Upper lobe of right lung (tissue), 1 donor: ENCODE measurements around the gene OBSL1. TPM values are rescaled to one million over a fixed set of nuclear protein-coding genes. Genes with fewer than 3 reads are reported as not detected.

Experiments used
- ATAC-seq: fragments of 200-7000 bp; cut with Tn5 transposase; one replicate; pipeline ENCODE4 v1.9.1; 2020; ENCODE audit warnings: mild to moderate bottlenecking, moderate library complexity
- DNase-seq: peaks from one replicate; pipeline ENCODE4 v3.0.0-alpha.2; 2020
- H3K27ac ChIP-seq: fragments of 200-600 bp; one replicate; pipeline ENCODE4 v1.8.0; 2022
- H3K27me3 ChIP-seq: fragments of 200-600 bp; one replicate; pipeline ENCODE4 v1.8.0; 2022; ENCODE audit warnings: mild to moderate bottlenecking
- H3K36me3 ChIP-seq: fragments of 200-600 bp; one replicate; pipeline ENCODE4 v1.8.0; 2022
- H3K4me1 ChIP-seq: fragments of 200-600 bp; one replicate; pipeline ENCODE4 v1.8.0; 2022
- H3K4me3 ChIP-seq: fragments of 200-600 bp; one replicate; pipeline ENCODE4 v1.8.0; 2022; ENCODE audit warnings: mild to moderate bottlenecking
- H3K9me3 ChIP-seq: fragments of 200-600 bp; one replicate; pipeline ENCODE4 v1.8.0; 2022
- intact Hi-C: fragments of 100-400 bp; cut with DNase I; formaldehyde crosslinking; loops from one replicate; pipeline ENCODE4 v1.11.0; 2022
- total RNA-seq: library from RNA; stranded (reverse); fragmentation: NEBNext Ultra II Directional; extraction: Animal tissue kit (Norgen Biotek cat#: 25700); gene quantifications from one replicate; pipeline ENCODE4 v1.2.1, GENCODE V29; 2021
- TF ChIP-seq, protein P1 (sequence below): fragments of 200-600 bp; IDR thresholded peaks from one replicate; pipeline ENCODE4 v1.8.0; 2022; ENCODE audit warnings: antibody characterized with exemption
- donor health status: DM: no; HTN: yes; CAD: no; lungs with severe emphysema.

The OBSL1 gene
- total RNA-seq, 1 donor from 2014 or later, result 72.8 TPM

DNA sequence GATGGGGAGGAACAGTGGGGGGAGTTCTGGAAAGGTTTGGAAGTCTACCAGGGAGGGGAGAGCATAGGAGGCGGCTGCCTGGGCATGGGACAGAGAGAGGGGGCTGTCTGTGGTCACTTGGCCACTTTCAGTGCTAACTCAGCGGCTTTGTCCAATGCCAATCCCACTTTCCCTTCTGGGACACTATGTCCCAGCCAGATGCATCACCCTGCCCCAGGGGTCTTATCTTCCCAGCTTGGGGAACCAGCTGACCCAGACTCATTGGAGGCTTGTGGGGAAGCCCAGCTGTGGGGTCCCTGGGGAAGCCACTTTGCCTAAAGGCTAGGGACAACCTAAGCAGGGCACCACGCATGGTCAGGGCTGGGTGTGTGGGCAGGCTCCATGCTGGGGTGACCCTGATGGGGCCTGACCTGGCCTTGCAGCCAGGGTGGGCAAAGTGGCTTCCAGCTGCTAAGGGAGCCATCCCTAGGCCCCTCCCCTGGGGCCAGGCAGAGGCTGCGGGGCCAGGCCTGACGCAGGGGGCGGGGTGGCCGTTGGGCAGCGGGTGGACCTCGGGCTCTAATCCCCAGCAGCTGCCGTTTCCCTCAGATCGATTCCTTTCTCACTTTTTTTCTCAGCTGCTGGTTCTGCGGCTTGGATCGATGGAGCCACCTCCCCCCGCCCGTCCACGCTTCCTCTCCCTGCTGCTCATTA lies 58.7 kb downstream of the OBSL1 start:
- no peak for DNase-seq
- H3K27me3 ChIP-seq, result peaks cover 63% of the 10 kb centered on the region
- TF ChIP-seq, protein P1, sequence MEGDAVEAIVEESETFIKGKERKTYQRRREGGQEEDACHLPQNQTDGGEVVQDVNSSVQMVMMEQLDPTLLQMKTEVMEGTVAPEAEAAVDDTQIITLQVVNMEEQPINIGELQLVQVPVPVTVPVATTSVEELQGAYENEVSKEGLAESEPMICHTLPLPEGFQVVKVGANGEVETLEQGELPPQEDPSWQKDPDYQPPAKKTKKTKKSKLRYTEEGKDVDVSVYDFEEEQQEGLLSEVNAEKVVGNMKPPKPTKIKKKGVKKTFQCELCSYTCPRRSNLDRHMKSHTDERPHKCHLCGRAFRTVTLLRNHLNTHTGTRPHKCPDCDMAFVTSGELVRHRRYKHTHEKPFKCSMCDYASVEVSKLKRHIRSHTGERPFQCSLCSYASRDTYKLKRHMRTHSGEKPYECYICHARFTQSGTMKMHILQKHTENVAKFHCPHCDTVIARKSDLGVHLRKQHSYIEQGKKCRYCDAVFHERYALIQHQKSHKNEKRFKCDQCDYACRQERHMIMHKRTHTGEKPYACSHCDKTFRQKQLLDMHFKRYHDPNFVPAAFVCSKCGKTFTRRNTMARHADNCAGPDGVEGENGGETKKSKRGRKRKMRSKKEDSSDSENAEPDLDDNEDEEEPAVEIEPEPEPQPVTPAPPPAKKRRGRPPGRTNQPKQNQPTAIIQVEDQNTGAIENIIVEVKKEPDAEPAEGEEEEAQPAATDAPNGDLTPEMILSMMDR, result no peak
- H3K36me3 ChIP-seq, result no peaks in the 10 kb centered on the region
- no peak for ATAC-seq
- peaks cover 3% of the 10 kb centered on the region for H3K4me1 ChIP-seq
- no peaks in the 10 kb centered on the region for H3K9me3 ChIP-seq
- no peak overlapping the region for H3K4me3 ChIP-seq
- intact Hi-C loops, result no loop called here
- no peak overlapping the region for H3K27ac ChIP-seq

DNA sequence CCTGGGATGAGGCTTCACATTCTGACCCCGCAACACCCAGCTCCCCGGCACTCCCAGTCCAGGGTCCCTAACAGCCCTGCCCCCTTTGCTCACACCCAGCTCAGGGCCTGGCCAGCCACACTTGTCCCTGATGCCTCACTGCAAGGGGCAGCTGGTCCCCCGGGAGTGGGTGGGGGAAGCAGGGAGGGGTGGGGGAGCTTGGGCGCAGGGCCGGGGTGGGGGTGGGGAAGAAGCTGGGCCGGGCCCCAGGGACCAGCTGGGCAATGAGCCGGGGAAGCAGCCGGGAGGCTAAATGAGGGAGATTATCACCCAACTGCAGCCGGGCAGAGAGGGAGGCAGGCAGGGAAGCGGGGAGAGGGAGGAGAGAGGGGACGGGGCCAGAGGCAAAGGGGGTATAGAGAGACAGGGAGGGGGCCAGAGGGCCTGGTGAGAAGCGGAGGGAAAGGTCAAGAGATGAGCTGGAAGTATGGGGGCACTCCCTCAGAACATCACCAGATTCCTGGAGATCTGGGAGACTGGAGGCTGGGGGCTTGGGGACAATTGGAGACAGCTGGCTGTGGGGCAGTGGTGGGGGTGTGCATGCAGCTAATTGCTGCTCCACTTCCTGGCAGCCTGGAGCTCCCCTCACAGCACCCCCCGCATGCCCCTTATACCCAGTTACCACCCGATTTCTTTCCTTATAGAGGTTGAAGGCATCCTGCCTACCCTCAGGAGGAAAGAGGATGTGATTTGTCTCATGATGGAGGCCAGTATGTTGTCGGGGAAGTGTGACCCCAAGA lies 59.6 kb downstream of the OBSL1 start:
- intact Hi-C loops, result no loop called here
- Histone ChIP-seq H3K4me1 (peaks cover 3% of the 10 kb centered on the region), H3K36me3 (peaks cover 6% of the 10 kb centered on the region), H3K4me3 (no peak overlapping the region), H3K27me3 (peaks cover 57% of the 10 kb centered on the region), H3K27ac (no peak overlapping the region), H3K9me3 (no peaks in the 10 kb centered on the region)
- TF ChIP-seq, protein P1, result no peak
- ATAC-seq (no peak), DNase-seq (no peak)

DNA sequence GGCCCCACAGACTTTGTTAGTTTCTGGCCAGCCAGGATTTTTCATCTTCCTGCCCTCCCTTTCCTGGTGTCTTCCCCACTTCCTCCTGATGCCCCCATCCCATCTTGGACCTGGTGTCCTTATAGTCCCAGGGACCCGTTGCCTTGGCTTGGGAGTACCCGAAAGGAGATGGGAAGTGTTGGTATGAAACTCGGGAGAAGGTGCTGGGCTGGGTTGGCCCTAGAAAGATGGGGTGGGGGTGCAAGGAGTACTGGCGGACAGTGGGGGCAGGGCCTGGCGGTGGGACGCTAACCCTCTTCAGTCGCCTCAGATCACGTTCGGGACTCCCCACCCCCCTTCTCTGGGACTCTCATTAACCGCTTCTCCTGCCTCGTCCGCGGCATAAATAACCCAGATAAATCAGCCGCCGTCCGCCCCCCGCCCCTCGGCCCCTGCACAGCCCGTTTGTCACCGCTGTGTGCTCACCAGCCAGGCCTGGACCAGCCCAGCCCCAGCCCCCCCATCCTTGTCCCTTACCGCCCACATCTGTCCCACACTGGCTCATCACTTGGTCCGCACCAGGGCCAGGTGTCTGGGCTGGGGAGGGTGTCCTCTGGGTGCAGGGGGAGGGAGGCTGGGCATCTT lies 60.7 kb downstream of the OBSL1 start:
- no peaks in the 10 kb centered on the region for H3K9me3 ChIP-seq
- TF ChIP-seq, protein P1, result no peak
- H3K4me1 ChIP-seq, result peaks cover 3% of the 10 kb centered on the region
- peaks cover 17% of the 10 kb centered on the region for H3K36me3 ChIP-seq
- H3K27ac ChIP-seq, result no peak overlapping the region
- DNase-seq, result no peak
- peaks cover 49% of the 10 kb centered on the region for H3K27me3 ChIP-seq
- no peak for ATAC-seq
- no peak overlapping the region for H3K4me3 ChIP-seq
- intact Hi-C loops, result no loop called here

DNA sequence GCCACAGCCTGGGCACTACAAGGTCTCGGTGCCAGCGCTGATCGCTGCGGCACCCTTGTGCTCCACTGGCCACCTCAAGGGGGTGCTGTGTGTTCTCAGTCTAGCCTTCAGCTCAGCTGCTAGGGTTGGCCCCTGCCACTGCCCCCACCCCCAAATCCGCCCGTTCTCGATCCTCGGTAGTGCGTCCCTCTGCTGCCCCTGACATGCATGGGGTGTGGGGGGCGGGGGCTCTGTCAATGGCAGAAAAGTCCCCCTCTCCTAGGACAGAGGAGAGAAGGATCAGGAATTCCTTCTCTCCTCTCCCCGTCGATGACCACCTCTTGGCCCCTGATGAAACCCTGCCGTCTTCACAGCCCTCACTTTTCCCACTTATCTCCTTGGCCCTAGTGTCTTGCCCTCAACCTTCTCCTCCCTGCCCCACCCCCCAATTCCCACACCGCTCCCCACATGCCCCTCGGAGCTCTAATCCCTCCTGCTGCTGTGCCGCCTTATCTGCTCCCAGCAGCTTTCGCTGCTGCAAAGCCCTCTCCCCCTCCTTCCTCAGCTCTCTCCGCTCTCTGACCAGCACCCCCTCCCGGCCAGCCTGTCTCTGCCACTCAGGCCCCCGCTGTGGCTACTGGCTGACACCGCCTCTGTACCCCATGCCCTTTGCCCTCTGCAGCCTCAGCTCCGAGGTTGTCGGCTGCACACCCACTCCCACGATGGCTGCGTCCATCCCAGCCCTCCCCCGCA lies 61.4 kb downstream of the OBSL1 start:
- intact Hi-C loops, result no loop called here
- TF ChIP-seq, protein P1, result peak; percentile 67
- peak overlapping the region; percentile 6 for H3K4me3 ChIP-seq
- ATAC-seq (peak; percentile 70), DNase-seq (no peak)
- H3K36me3 ChIP-seq, result peaks cover 18% of the 10 kb centered on the region
- peaks cover 3% of the 10 kb centered on the region for H3K4me1 ChIP-seq
- no peaks in the 10 kb centered on the region for H3K9me3 ChIP-seq
- no peak overlapping the region for H3K27ac ChIP-seq
- H3K27me3 ChIP-seq, result peaks cover 42% of the 10 kb centered on the region

DNA sequence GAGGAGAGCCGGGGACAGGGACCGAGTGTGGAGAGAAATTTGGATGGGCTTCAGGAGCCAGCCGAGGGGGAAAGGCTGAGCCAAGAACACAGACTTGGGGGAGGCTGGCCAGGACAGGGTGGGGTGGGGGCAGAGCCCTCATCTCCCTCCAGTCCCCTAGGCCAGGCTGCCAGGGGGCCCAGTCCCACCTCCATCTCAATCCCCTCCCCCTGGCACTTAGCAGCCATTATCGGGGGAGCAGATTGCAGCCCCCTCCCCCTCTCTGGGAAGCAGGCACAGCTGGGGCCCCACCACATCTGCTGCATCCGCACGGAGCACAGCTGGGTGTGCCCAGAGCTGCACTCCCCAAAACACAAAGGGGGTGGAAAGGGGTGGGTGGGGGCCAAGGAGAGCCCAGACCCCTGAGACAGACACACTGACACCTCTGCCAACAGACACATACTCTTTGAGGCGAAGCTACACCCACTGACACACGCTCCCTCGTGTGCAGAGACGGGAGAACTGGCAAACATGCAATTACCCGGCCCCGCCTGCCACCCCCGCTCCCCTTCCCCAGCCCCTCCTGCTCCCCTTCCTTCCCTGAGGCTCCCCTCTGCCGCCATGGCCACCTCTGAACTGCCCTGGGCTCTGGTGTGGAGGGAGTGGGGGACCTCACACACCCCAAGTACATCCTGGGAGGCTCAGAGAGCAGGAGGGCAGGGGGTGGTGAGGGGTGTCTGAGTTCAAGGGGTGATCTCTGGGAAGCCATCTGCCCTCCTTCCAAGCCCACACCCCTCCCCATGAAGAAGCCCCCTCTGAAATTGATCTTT lies 62.2 kb downstream of the OBSL1 start:
- TF ChIP-seq, protein P1, result no peak
- peaks cover 35% of the 10 kb centered on the region for H3K27me3 ChIP-seq
- no peak overlapping the region for H3K27ac ChIP-seq
- intact Hi-C loops, result no loop called here
- H3K36me3 ChIP-seq, result peaks cover 23% of the 10 kb centered on the region
- H3K4me3 ChIP-seq, result no peak overlapping the region
- DNase-seq (no peak), ATAC-seq (peak; percentile 3)
- H3K9me3 ChIP-seq, result no peaks in the 10 kb centered on the region
- H3K4me1 ChIP-seq, result peaks cover 3% of the 10 kb centered on the region
